Loucy (cell line): ENCODE results near the gene WDR7.

Source experiments
- H2AFZ ChIP-seq: fragments of 200-600 bp; sonication (generic); 2 replicates; pipeline ENCODE4 v1.6.0; 2016; ENCODE audit warnings: antibody characterized with exemption, mild to moderate bottlenecking, low read length, moderate library complexity
- H3F3A ChIP-seq: fragments of 200-600 bp; 2 replicates; pipeline ENCODE4 v1.6.0; 2016; ENCODE audit warnings: antibody characterized with exemption, low read depth, mild to moderate bottlenecking
- H3K27me3 ChIP-seq: fragments of 200-600 bp; sonication (generic); 2 replicates; pipeline ENCODE4 v1.6.1; 2014; ENCODE audit warnings: low read length, mild to moderate bottlenecking; ENCODE audit not compliant: insufficient read depth, poor library complexity, severe bottlenecking
- H3K36me3 ChIP-seq: fragments of 200-600 bp; sonication (generic); 2 replicates; pipeline ENCODE4 v1.6.1; 2016; ENCODE audit warnings: low read length; ENCODE audit not compliant: insufficient read depth
- H3K4me1 ChIP-seq: fragments of 200-600 bp; sonication (generic); 2 replicates; pipeline ENCODE4 v1.5.1; 2014; ENCODE audit warnings: low read length, mild to moderate bottlenecking; ENCODE audit not compliant: insufficient read depth, poor library complexity, severe bottlenecking
- H3K4me2 ChIP-seq: fragments of 200-600 bp; sonication (generic); 2 replicates; pipeline ENCODE4 v1.6.0; 2014; ENCODE audit warnings: antibody characterized with exemption, low read length, low read depth, mild to moderate bottlenecking; ENCODE audit not compliant: poor library complexity, severe bottlenecking
- H3K4me3 ChIP-seq: fragments of 200-600 bp; sonication (generic); 2 replicates; pipeline ENCODE4 v1.5.1; 2014; ENCODE audit warnings: low read length, mild to moderate bottlenecking, mixed read lengths; ENCODE audit not compliant: poor library complexity, severe bottlenecking
- H3K79me2 ChIP-seq: fragments of 200-600 bp; sonication (generic); 2 replicates; pipeline ENCODE4 v1.6.1; 2014; ENCODE audit warnings: low read length; ENCODE audit not compliant: insufficient read depth
- H3K9ac ChIP-seq: fragments of 200-600 bp; sonication (generic); 2 replicates; pipeline ENCODE4 v1.6.0; 2014; ENCODE audit warnings: mild to moderate bottlenecking, low read depth, low read length, moderate library complexity; ENCODE audit not compliant: poor library complexity, severe bottlenecking
- H3K9me2 ChIP-seq: fragments of 200-600 bp; sonication (generic); replicated peaks from 2 replicates; pipeline ENCODE4 v1.6.1; 2016; ENCODE audit warnings: low read depth, low read length, mixed read lengths
- H3K9me3 ChIP-seq: fragments of 200-600 bp; sonication (generic); 2 replicates; pipeline ENCODE4 v1.6.1; 2014; ENCODE audit warnings: mild to moderate bottlenecking, antibody characterized with exemption, low read length, low read depth; ENCODE audit not compliant: insufficient read depth
- H4K20me1 ChIP-seq: fragments of 200-600 bp; sonication (generic); 2 replicates; pipeline ENCODE4 v1.6.0; 2014; ENCODE audit warnings: antibody characterized with exemption, low read length, mild to moderate bottlenecking; ENCODE audit not compliant: insufficient read depth, poor library complexity, severe bottlenecking
- EZH2phosphoT487 ChIP-seq: fragments of 200-600 bp; IDR thresholded peaks from 2 replicates; pipeline ENCODE4 v1.6.1; 2018; ENCODE audit warnings: antibody characterized with exemption, mild to moderate bottlenecking, moderate library complexity, borderline replicate concordance
- TF ChIP-seq, protein P1 (sequence below): fragments of 200-600 bp; sonication (generic); conservative IDR thresholded peaks from 2 replicates; pipeline ENCODE4 v1.5.1; 2014; ENCODE audit warnings: mild to moderate bottlenecking, antibody characterized with exemption, low read length

WDR7 gene

DNA sequence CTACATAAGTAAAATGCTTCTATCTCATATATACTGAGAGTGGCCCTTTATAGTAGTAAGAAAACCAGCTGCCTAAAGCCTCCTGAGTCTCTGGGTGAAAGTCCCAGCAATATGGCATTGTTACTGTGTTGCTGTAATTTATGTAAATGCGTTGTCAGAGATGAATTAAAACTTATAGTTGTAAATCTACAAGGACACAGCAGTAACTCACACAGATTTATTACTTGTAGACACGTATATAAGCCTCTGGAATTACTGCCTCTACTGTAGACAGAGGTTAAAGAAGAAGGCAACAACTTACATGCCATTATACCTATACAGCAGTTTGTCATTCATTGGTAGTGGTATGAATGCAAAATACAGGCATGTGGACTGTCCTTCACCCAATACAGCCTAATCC lies 326.6 kb downstream of the WDR7 start:
- Histone ChIP-seq H3F3A (no peaks in the 10 kb centered on the region), H3K9ac (no peak overlapping the region), H3K9me2 (no peaks in the 10 kb centered on the region), H3K4me1 (no peaks in the 10 kb centered on the region), H4K20me1 (no peaks in the 10 kb centered on the region), H3K36me3 (no peaks in the 10 kb centered on the region), H3K4me2 (no peak overlapping the region), H3K4me3 (no peak overlapping the region), H2AFZ (no peak overlapping the region), H3K79me2 (no peaks in the 10 kb centered on the region), H3K27me3 (no peaks in the 10 kb centered on the region), H3K9me3 (no peaks in the 10 kb centered on the region)
- TF ChIP-seq EZH2phosphoT487 = no peak
- TF ChIP-seq, protein P1, sequence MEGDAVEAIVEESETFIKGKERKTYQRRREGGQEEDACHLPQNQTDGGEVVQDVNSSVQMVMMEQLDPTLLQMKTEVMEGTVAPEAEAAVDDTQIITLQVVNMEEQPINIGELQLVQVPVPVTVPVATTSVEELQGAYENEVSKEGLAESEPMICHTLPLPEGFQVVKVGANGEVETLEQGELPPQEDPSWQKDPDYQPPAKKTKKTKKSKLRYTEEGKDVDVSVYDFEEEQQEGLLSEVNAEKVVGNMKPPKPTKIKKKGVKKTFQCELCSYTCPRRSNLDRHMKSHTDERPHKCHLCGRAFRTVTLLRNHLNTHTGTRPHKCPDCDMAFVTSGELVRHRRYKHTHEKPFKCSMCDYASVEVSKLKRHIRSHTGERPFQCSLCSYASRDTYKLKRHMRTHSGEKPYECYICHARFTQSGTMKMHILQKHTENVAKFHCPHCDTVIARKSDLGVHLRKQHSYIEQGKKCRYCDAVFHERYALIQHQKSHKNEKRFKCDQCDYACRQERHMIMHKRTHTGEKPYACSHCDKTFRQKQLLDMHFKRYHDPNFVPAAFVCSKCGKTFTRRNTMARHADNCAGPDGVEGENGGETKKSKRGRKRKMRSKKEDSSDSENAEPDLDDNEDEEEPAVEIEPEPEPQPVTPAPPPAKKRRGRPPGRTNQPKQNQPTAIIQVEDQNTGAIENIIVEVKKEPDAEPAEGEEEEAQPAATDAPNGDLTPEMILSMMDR = no peak

DNA sequence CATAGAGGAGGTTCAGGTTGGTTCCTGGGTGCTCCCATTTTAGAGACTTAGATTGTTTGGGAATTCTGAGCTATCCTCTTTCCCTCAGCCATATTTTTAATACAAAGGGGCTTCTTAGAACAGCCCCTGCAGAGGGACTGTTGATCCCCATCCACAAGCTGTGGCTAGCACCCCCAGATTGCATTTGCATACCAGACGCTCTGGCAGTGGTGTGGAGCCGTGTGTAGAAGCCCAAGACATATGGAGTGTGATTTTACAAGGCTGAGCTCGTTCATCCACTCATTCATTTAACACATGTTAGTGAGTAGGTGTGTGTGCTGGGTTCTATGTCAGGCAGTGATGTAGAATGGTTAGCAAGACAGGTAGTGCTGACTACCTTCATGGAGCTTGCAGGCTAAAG lies 329.0 kb downstream of the WDR7 start:
- Histone ChIP-seq H3K27me3 (no peaks in the 10 kb centered on the region), H3F3A (no peaks in the 10 kb centered on the region), H3K4me2 (no peak overlapping the region), H3K9me3 (no peaks in the 10 kb centered on the region), H4K20me1 (no peaks in the 10 kb centered on the region), H3K9ac (no peak overlapping the region), H3K4me1 (no peaks in the 10 kb centered on the region), H3K4me3 (no peak overlapping the region), H2AFZ (no peak overlapping the region), H3K36me3 (no peaks in the 10 kb centered on the region), H3K79me2 (no peaks in the 10 kb centered on the region), H3K9me2 (no peaks in the 10 kb centered on the region)
- TF ChIP-seq EZH2phosphoT487 = no peak
- TF ChIP-seq, protein P1 = no peak

DNA sequence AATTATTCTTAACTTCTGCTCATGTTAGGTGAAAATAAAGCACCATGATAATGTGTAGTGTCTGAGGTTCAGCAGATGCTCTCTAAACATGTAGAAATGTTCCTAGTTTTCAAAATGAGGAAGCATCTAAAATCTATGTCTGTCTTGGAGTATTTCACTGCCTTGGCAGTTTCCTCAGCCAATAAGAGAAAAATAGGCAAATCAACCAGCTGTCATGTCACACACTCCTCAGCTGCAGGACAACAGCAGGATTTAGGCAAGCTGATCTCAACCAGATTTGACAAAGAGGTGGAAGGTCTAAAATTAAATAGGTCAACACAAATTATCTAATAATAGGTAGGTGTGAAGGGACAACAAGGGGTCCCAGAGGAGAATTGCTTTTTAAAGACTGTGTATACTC lies 331.6 kb downstream of the WDR7 start:
- H2AFZ ChIP-seq = no peak overlapping the region
- no peaks in the 10 kb centered on the region for H3K79me2 ChIP-seq
- H3K27me3 ChIP-seq = no peaks in the 10 kb centered on the region
- no peaks in the 10 kb centered on the region for H3K9me3 ChIP-seq
- H3K4me1 ChIP-seq = no peaks in the 10 kb centered on the region
- H3K4me3 ChIP-seq = no peak overlapping the region
- H3F3A ChIP-seq = no peaks in the 10 kb centered on the region
- H3K9ac ChIP-seq = no peak overlapping the region
- no peaks in the 10 kb centered on the region for H4K20me1 ChIP-seq
- TF ChIP-seq, protein P1 = no peak
- TF ChIP-seq EZH2phosphoT487 = no peak
- no peaks in the 10 kb centered on the region for H3K9me2 ChIP-seq
- no peak overlapping the region for H3K4me2 ChIP-seq
- H3K36me3 ChIP-seq = no peaks in the 10 kb centered on the region
